HCT116 (cell line): ENCODE results near the gene SLC7A10.

Experiments
- CTCF ChIP-seq, 3 experiments: fragments of 200-600 bp in 1 of 3; sonication (generic) in 1 of 3; IDR thresholded peaks in 2 of 3; conservative IDR thresholded peaks in 1 of 3; 2 replicates each; pipeline ENCODE4 v1.5.1; 2012 to 2017; ENCODE audit warnings: low read depth in 2 of 3, low read length in 2 of 3, antibody characterized with exemption in 1 of 3, borderline replicate concordance in 1 of 3, control low read depth in 1 of 3, mild to moderate bottlenecking in 1 of 3, mixed read lengths in 1 of 3, mixed run types in 1 of 3, moderate library complexity in 1 of 3; ENCODE audit not compliant: insufficient read depth in 1 of 3
- EGR1 ChIP-seq: IDR thresholded peaks from 2 replicates; pipeline ENCODE4 v1.6.1; 2012; ENCODE audit warnings: low read depth
- MAX ChIP-seq: IDR thresholded peaks from 2 replicates; pipeline ENCODE4 v1.6.1; 2012
- POLR2A ChIP-seq: IDR thresholded peaks from 2 replicates; pipeline ENCODE4 v1.7.0; 2011; ENCODE audit warnings: borderline replicate concordance; ENCODE audit not compliant: insufficient read depth, insufficient read length; ENCODE audit errors: extremely low read depth
- REST ChIP-seq: IDR thresholded peaks from 2 replicates; pipeline ENCODE4 v1.6.1; 2012; ENCODE audit warnings: low read depth
- SIN3A ChIP-seq: IDR thresholded peaks from 2 replicates; pipeline ENCODE4 v1.6.1; 2012; ENCODE audit warnings: low read depth
- YY1 ChIP-seq: IDR thresholded peaks from 2 replicates; pipeline ENCODE4 v1.6.1; 2011; ENCODE audit warnings: low read length, low read depth, moderate library complexity, mild to moderate bottlenecking; ENCODE audit not compliant: insufficient replicate concordance; ENCODE audit errors: extremely low read depth

- no peak for TF ChIP-seq EGR1
- TF ChIP-seq CTCF (IDR thresholded peaks at IDR 0.05 in 2 of 3, conservative IDR thresholded peaks at IDR 0.05 in 1 of 3; ENCODE audit: borderline replicate concordance in 1 of 3, insufficient read depth in 1 of 3, low read depth in 2 of 3, low read length in 2 of 3) = no peak
- TF ChIP-seq SIN3A = no peak
- TF ChIP-seq REST = no peak; the same call in 1 of the 2 replicates
- TF ChIP-seq YY1 = no peak
- TF ChIP-seq MAX = peak; percentile 40; the same call in 1 of the 2 replicates
- TF ChIP-seq POLR2A = peak; percentile 26
Observed at GRCh38 chr19:33193865-33194362, 31.7 kb downstream of the SLC7A10 start, which contains the start of gene LRP3.
